CD14-positive monocyte (primary cell): ENCODE data around the gene WDFY3. TPM values are rescaled to one million over a fixed set of nuclear protein-coding genes. Genes with fewer than 3 reads are reported as not detected.

ENCODE experiments used
- DNase-seq, 3 donors: peaks; one replicate each; pipeline ENCODE4 v3.0.0-alpha.2; 2011 to 2022
- H2AFZ ChIP-seq: 2 replicates; pipeline ENCODE4 v1.6.0; 2012; ENCODE audit warnings: mild to moderate bottlenecking, low read depth, low read length, inconsistent platforms; ENCODE audit not compliant: insufficient read depth, poor library complexity, severe bottlenecking
- H3K27ac ChIP-seq, 2 donors: 1 replicate in 1 of 2; 2 replicates in 1 of 2; pipeline ENCODE4 v1.5.1; 2012 to 2013; ENCODE audit warnings: low read length in 2 of 2, control low read depth in 1 of 2, inconsistent platforms in 1 of 2, low read depth in 1 of 2, mild to moderate bottlenecking in 1 of 2
- H3K27me3 ChIP-seq, 2 donors: one replicate each; pipeline versions ENCODE4 v1.6.0 to v1.6.1; 2011 to 2013; ENCODE audit warnings: low read length in 2 of 2; ENCODE audit not compliant: control insufficient read depth in 2 of 2, insufficient read depth in 2 of 2
- H3K36me3 ChIP-seq, 2 donors: replicated peaks in 1 of 2; 1 replicate in 1 of 2; 2 replicates in 1 of 2; pipeline versions ENCODE4 v1.5.1 to v1.6.1; 2012 to 2013; ENCODE audit warnings: low read length in 2 of 2, control low read depth in 1 of 2, inconsistent platforms in 1 of 2, mild to moderate bottlenecking in 1 of 2; ENCODE audit not compliant: insufficient read depth in 2 of 2, control insufficient read depth in 1 of 2
- H3K4me1 ChIP-seq, 2 donors: 1 replicate in 1 of 2; 2 replicates in 1 of 2; pipeline versions ENCODE4 v1.5.1 to v1.6.1; 2012 to 2013; ENCODE audit warnings: low read length in 2 of 2, control low read depth in 1 of 2, inconsistent platforms in 1 of 2, mild to moderate bottlenecking in 1 of 2, moderate library complexity in 1 of 2; ENCODE audit not compliant: insufficient read depth in 2 of 2, control insufficient read depth in 1 of 2
- H3K4me2 ChIP-seq: replicated peaks from 2 replicates; pipeline ENCODE3; 2012; ENCODE audit warnings: low read length, moderate library complexity, mild to moderate bottlenecking; ENCODE audit not compliant: poor library complexity, severe bottlenecking; ENCODE audit errors: extremely low read depth
- H3K4me3 ChIP-seq, 3 experiments: fragments of 200-600 bp in 1 of 3; sonication (generic) in 1 of 3; replicated peaks in 1 of 3; 1 replicate in 2 of 3; 2 replicates in 1 of 3; pipeline ENCODE4 v1.5.1; 2011 to 2013; ENCODE audit warnings: low read length in 3 of 3, mild to moderate bottlenecking in 3 of 3, control low read depth in 2 of 3, low read depth in 2 of 3, inconsistent platforms in 1 of 3, moderate library complexity in 1 of 3
- H3K79me2 ChIP-seq: 2 replicates; pipeline ENCODE4 v1.6.0; 2012; ENCODE audit warnings: mild to moderate bottlenecking, control low read depth, inconsistent platforms, low read length, moderate library complexity; ENCODE audit not compliant: insufficient read depth
- H3K9ac ChIP-seq: 2 replicates; pipeline ENCODE4 v1.6.0; 2017; ENCODE audit warnings: low read length, mild to moderate bottlenecking; ENCODE audit not compliant: insufficient read depth, poor library complexity, severe bottlenecking
- H3K9me3 ChIP-seq, 2 donors: replicated peaks in 1 of 2; 1 replicate in 1 of 2; 2 replicates in 1 of 2; pipeline versions ENCODE4 v1.5.1 to v1.6.1; 2012 to 2013; ENCODE audit warnings: low read length in 2 of 2, control low read depth in 1 of 2; ENCODE audit not compliant: control insufficient read depth in 1 of 2, insufficient read depth in 1 of 2
- H4K20me1 ChIP-seq: 2 replicates; pipeline ENCODE4 v1.6.0; 2012; ENCODE audit warnings: mild to moderate bottlenecking, low read length, control low read depth, moderate library complexity; ENCODE audit not compliant: insufficient read depth
- H3K27ac Mint-ChIP-seq, 7 donors: one replicate each; pipeline ENCODE4 v1.8.0; 2020; ENCODE audit warnings: mild to moderate bottlenecking in 7 of 7, mixed read lengths in 7 of 7, moderate library complexity in 6 of 7, inconsistent platforms in 2 of 7
- H3K27me3 Mint-ChIP-seq, 3 donors: one replicate each; pipeline ENCODE4 v1.8.0; 2021 to 2022; ENCODE audit warnings: low read depth in 3 of 3, mild to moderate bottlenecking in 3 of 3, mixed read lengths in 3 of 3, moderate library complexity in 3 of 3, inconsistent platforms in 1 of 3
- H3K36me3 Mint-ChIP-seq, 2 donors: one replicate each; pipeline ENCODE4 v1.8.0; 2020; ENCODE audit warnings: mixed read lengths in 2 of 2, inconsistent platforms in 1 of 2, mild to moderate bottlenecking in 1 of 2
- H3K4me1 Mint-ChIP-seq: one replicate; pipeline ENCODE4 v1.8.0; 2020; ENCODE audit warnings: mild to moderate bottlenecking, mixed read lengths
- H3K4me3 Mint-ChIP-seq, 2 donors: one replicate each; pipeline ENCODE4 v1.8.0; 2020; ENCODE audit warnings: mild to moderate bottlenecking in 2 of 2, mixed read lengths in 2 of 2, moderate library complexity in 1 of 2
- H3K9me3 Mint-ChIP-seq, 7 donors: one replicate each; pipeline ENCODE4 v1.8.0; 2020 to 2022; ENCODE audit warnings: mixed read lengths in 7 of 7, mild to moderate bottlenecking in 6 of 7, moderate library complexity in 6 of 7, inconsistent platforms in 2 of 7
- WGBS: methylation state at CpG from one replicate; pipeline ENCODE4 v1.1.5; 2013; ENCODE audit warnings: missing lambda C conversion rate; ENCODE audit not compliant: insufficient coverage; 5-methylcytosine and 5-hydroxymethylcytosine counted together
- intact Hi-C, 2 donors: fragments of 100-400 bp; cut with micrococcal nuclease; formaldehyde crosslinking; loops; one replicate each; pipeline versions ENCODE4 v1.15.0 to v1.15.1; 2023
- polyA plus RNA-seq, 3 donors: library from polyadenylated mRNA; depleted of rRNA in 1 of 3; unstranded in 2 of 3; stranded (reverse) in 1 of 3; fragments of 300-500 nt in 2 of 3; fragments of >200 nt in 1 of 3; fragmentation: Illumina TruSeq in 2 of 3; gene quantifications; 1 replicate in 2 of 3; 2 replicates in 1 of 3; pipeline ENCODE4 v1.2.3, GENCODE V29; 2012 to 2021
- TF ChIP-seq, protein P1 (sequence below): fragments of 200-600 bp; IDR thresholded peaks from one replicate; pipeline ENCODE4 v1.8.0; 2022; ENCODE audit warnings: antibody characterized with exemption, mild to moderate bottlenecking

Gene WDFY3
- polyA plus RNA-seq, 3 donors, result 5.6 to 35.5 (median 5.9) TPM

- Histone ChIP-seq H3K36me3 (no peaks in the 10 kb centered on the region), H3K4me1 (no peaks in the 10 kb centered on the region), H3K27ac (no peak overlapping the region), H3K4me2 (no peak overlapping the region), H3K4me3 (no peak overlapping the region), H3K9me3 (no peaks in the 10 kb centered on the region), H2AFZ (no peak overlapping the region), H3K9ac (no peak overlapping the region), H4K20me1 (no peaks in the 10 kb centered on the region), H3K27me3 (no peaks in the 10 kb centered on the region), H3K79me2 (no peaks in the 10 kb centered on the region)
- intact Hi-C loops, result no loop called here
- WGBS, result no CpG with 5 or more reads among the region's 3 CpGs
- Mint-ChIP-seq H3K4me1 (no peaks in the 10 kb centered on the region), H3K9me3 (peaks cover 2 to 8% (median 6%) of the 10 kb centered on the region in 7 donors), H3K27ac (no peak overlapping the region), H3K36me3 (peaks cover 0 to 6% of the 10 kb centered on the region in 2 donors), H3K4me3 (no peak overlapping the region), H3K27me3 (peaks cover 2 to 5% (median 4%) of the 10 kb centered on the region in 3 donors)
- TF ChIP-seq, protein P1, sequence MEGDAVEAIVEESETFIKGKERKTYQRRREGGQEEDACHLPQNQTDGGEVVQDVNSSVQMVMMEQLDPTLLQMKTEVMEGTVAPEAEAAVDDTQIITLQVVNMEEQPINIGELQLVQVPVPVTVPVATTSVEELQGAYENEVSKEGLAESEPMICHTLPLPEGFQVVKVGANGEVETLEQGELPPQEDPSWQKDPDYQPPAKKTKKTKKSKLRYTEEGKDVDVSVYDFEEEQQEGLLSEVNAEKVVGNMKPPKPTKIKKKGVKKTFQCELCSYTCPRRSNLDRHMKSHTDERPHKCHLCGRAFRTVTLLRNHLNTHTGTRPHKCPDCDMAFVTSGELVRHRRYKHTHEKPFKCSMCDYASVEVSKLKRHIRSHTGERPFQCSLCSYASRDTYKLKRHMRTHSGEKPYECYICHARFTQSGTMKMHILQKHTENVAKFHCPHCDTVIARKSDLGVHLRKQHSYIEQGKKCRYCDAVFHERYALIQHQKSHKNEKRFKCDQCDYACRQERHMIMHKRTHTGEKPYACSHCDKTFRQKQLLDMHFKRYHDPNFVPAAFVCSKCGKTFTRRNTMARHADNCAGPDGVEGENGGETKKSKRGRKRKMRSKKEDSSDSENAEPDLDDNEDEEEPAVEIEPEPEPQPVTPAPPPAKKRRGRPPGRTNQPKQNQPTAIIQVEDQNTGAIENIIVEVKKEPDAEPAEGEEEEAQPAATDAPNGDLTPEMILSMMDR, result no peak
- no peak for DNase-seq
Observed at GRCh38 chr4:84631573-84631972, 334.9 kb downstream of the WDFY3 start.

DNA sequence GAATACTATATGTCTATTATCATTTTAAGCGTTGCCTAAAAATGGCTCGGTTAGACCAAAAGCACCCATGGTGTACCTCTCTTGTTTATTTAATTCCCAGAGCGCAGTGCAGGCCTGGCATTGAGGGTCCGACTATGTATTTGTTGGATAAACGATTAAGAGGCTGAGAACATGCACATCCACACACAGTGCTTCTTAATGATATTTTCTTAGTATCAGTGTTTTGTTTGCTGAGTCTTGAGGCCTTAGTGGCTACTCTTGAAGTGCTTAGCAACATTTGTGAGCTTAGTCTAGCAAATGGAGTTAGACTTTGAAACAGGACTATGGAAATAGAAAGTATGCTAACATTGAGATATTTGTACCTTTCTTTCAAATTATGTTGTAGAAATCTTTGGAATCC lies 339.8 kb downstream of the WDFY3 start:
- DNase-seq, result no peak
- H3K4me3 Mint-ChIP-seq, result no peak overlapping the region
- peaks cover 0 to 4% (median 1%) of the 10 kb centered on the region in 3 donors for H3K27me3 Mint-ChIP-seq
- WGBS, result no CpG with 5 or more reads among the region's 5 CpGs
- H3K4me1 Mint-ChIP-seq, result peaks cover 2% of the 10 kb centered on the region
- peaks cover 0 to 12% of the 10 kb centered on the region in 2 donors for H3K36me3 Mint-ChIP-seq
- Histone ChIP-seq H3K36me3 (no peaks in the 10 kb centered on the region), H3K9me3 (no peaks in the 10 kb centered on the region), H3K27ac (no peak overlapping the region), H3K4me2 (no peak overlapping the region), H2AFZ (no peak overlapping the region), H3K4me1 (no peaks in the 10 kb centered on the region), H3K4me3 (no peak overlapping the region), H3K9ac (no peak overlapping the region), H3K79me2 (no peaks in the 10 kb centered on the region), H4K20me1 (no peaks in the 10 kb centered on the region), H3K27me3 (no peaks in the 10 kb centered on the region)
- intact Hi-C loops, result no loop called here
- H3K9me3 Mint-ChIP-seq, result peaks cover 0 to 3% (median 1%) of the 10 kb centered on the region in 7 donors
- TF ChIP-seq, protein P1, result no peak
- no peak overlapping the region for H3K27ac Mint-ChIP-seq
